Mesangial cell (primary cell): ENCODE data around the gene METTL3. TPM values are rescaled to one million over a fixed set of nuclear protein-coding genes. Genes with fewer than 3 reads are reported as not detected.

Experiments used
- total RNA-seq: library from RNA; depleted of rRNA; stranded (reverse); fragments of >200 nt; gene quantifications from 2 replicates; pipeline ENCODE4 v1.2.3, GENCODE V29; 2015

Gene METTL3
- total RNA-seq, result 22.4 and 51.7 TPM in 2 replicates

GRCh38 chr14:21510735-21511657 is at the start of gene METTL3:
Gene METTL3, minus strand, starts transcription at chr14:21511340. Its CDS starts 117 bp downstream, at chr14:21511223.

GRCh38 chr14:21525962-21526671 is 15.0 kb upstream of the METTL3 start, which contains the start of gene SALL2:
Gene SALL2, minus strand, starts transcription at chr14:21526346. Its CDS starts 219 bp downstream, at chr14:21526127.

GRCh38 chr14:21476925-21477681 is 34.0 kb downstream of the METTL3 start, which contains the start of the genes RAB2B and TOX4:
Gene RAB2B, minus strand, starts transcription at chr14:21476959. Its CDS starts 87 bp downstream, at chr14:21476872.
Gene TOX4, plus strand, starts transcription at chr14:21477195. Its CDS starts 84 bp downstream, at chr14:21477279.

GRCh38 chr14:21455912-21456667 is 55.0 kb downstream of the METTL3 start, which contains the start of gene CHD8:
Gene CHD8, minus strand, starts transcription at chr14:21456123. Its CDS starts 24,480 bp downstream, at chr14:21431643.

Other genes with a start within 250 kb of the METTL3 start
- 443 and 591 TPM in 2 replicates for gene HNRNPC, start 241.9 kb downstream of the METTL3 start, total RNA-seq
- gene RPGRIP1, start 231.3 kb downstream of the METTL3 start, total RNA-seq, result not detected in 2 replicates
- 40.2 and 64.4 TPM in 2 replicates for gene SUPT16H, start 127.3 kb downstream of the METTL3 start, total RNA-seq
- gene CHD8, start 55.2 kb downstream of the METTL3 start, total RNA-seq, result 45.5 and 63.5 TPM in 2 replicates
- 16.3 and 21.8 TPM in 2 replicates for gene RAB2B, start 34.4 kb downstream of the METTL3 start, total RNA-seq
- 23.3 and 34.0 TPM in 2 replicates for gene TOX4, start 34.1 kb downstream of the METTL3 start, total RNA-seq
- 13.4 and 24.2 TPM in 2 replicates for gene SALL2, start 15.0 kb upstream of the METTL3 start, total RNA-seq
- not detected in 2 replicates for gene OR10G3, start 68.7 kb upstream of the METTL3 start, total RNA-seq
- not detected in 2 replicates for gene OR10G2, start 123.6 kb upstream of the METTL3 start, total RNA-seq
- gene OR4E2, start 142.5 kb upstream of the METTL3 start, total RNA-seq, result not detected in 2 replicates
- not detected in 2 replicates for gene OR4E1, start 162.5 kb upstream of the METTL3 start, total RNA-seq